Liver (tissue), 9 donors: ENCODE results near the gene RNF149. TPM values are rescaled to one million over a fixed set of nuclear protein-coding genes. Genes with fewer than 3 reads are reported as not detected.

Experiments
- DNase-seq: peaks from one replicate; pipeline ENCODE4 v3.0.0-alpha.2; 2017; ENCODE audit warnings: low spot score
- H3K27ac ChIP-seq, 2 donors: one replicate each; pipeline ENCODE4 v1.7.0; 2013; ENCODE audit warnings: inconsistent platforms in 2 of 2, low read length in 2 of 2, control low read depth in 1 of 2, low read depth in 1 of 2, mild to moderate bottlenecking in 1 of 2
- H3K27me3 ChIP-seq, 4 donors: one replicate each; pipeline versions ENCODE4 v1.6.1 to v1.7.0; 2013; ENCODE audit warnings: low read length in 3 of 4, inconsistent platforms in 1 of 4, mild to moderate bottlenecking in 1 of 4, moderate library complexity in 1 of 4; ENCODE audit not compliant: control insufficient read depth in 4 of 4, insufficient read depth in 4 of 4
- H3K36me3 ChIP-seq, 4 donors: one replicate each; pipeline versions ENCODE4 v1.6.1 to v1.7.0; 2013; ENCODE audit warnings: low read length in 3 of 4, mild to moderate bottlenecking in 3 of 4, low read depth in 1 of 4, moderate library complexity in 1 of 4; ENCODE audit not compliant: control insufficient read depth in 4 of 4, insufficient read depth in 3 of 4
- H3K4me1 ChIP-seq, 4 donors: one replicate each; pipeline versions ENCODE4 v1.6.1 to v1.7.0; 2013; ENCODE audit warnings: low read length in 3 of 4, mild to moderate bottlenecking in 3 of 4, moderate library complexity in 1 of 4; ENCODE audit not compliant: control insufficient read depth in 4 of 4, insufficient read depth in 4 of 4
- H3K4me3 ChIP-seq, 3 donors: one replicate each; pipeline versions ENCODE4 v1.6.1 to v1.7.0; 2013; ENCODE audit warnings: low read length in 3 of 3, control low read depth in 1 of 3, low read depth in 1 of 3, mild to moderate bottlenecking in 1 of 3
- H3K9ac ChIP-seq, 2 donors: one replicate each; pipeline ENCODE4 v1.7.0; 2013; ENCODE audit warnings: low read length in 2 of 2, mild to moderate bottlenecking in 2 of 2, moderate library complexity in 2 of 2, control low read depth in 1 of 2, low read depth in 1 of 2
- H3K9me3 ChIP-seq, 4 donors: one replicate each; pipeline versions ENCODE4 v1.6.1 to v1.7.0; 2013; ENCODE audit warnings: low read length in 3 of 4; ENCODE audit not compliant: control insufficient read depth in 4 of 4
- ATF3 ChIP-seq: IDR thresholded peaks from 2 replicates; pipeline ENCODE4 v1.6.1; 2016; ENCODE audit warnings: antibody characterized with exemption
- CTCF ChIP-seq: fragments of 150-350 bp; IDR thresholded peaks from 2 replicates; pipeline ENCODE4 v1.5.1; 2017; ENCODE audit warnings: improper control_type of control experiment, low read depth, low read length; ENCODE audit not compliant: missing input control
- EGR1 ChIP-seq, 2 donors: IDR thresholded peaks; 2 replicates each; pipeline ENCODE4 v1.6.1; 2016 to 2018; ENCODE audit warnings: antibody characterized with exemption in 2 of 2, low read depth in 2 of 2
- FOXA1 ChIP-seq: IDR thresholded peaks from 2 replicates; pipeline ENCODE4 v1.6.1; 2016; ENCODE audit warnings: antibody characterized with exemption
- FOXA2 ChIP-seq: IDR thresholded peaks from 2 replicates; pipeline ENCODE4 v1.6.1; 2016; ENCODE audit warnings: antibody characterized with exemption
- GABPA ChIP-seq, 2 donors: IDR thresholded peaks in 1 of 2; conservative IDR thresholded peaks in 1 of 2; 2 replicates each; pipeline ENCODE4 v1.6.1; 2016; ENCODE audit warnings: antibody characterized with exemption in 2 of 2, mild to moderate bottlenecking in 1 of 2, moderate library complexity in 1 of 2
- HNF4A ChIP-seq, 2 donors: conservative IDR thresholded peaks; 2 replicates each; pipeline ENCODE4 v1.6.1; 2016; ENCODE audit warnings: antibody characterized with exemption in 2 of 2, mild to moderate bottlenecking in 2 of 2
- HNF4G ChIP-seq: IDR thresholded peaks from 2 replicates; pipeline ENCODE4 v1.6.1; 2016; ENCODE audit warnings: antibody characterized with exemption
- JUND ChIP-seq, 2 donors: IDR thresholded peaks; 2 replicates each; pipeline ENCODE4 v1.6.1; 2016; ENCODE audit warnings: antibody characterized with exemption in 2 of 2
- MAX ChIP-seq: IDR thresholded peaks from 2 replicates; pipeline ENCODE4 v1.6.1; 2016; ENCODE audit warnings: antibody characterized with exemption
- NR2F2 ChIP-seq: IDR thresholded peaks from 2 replicates; pipeline ENCODE4 v1.6.1; 2016; ENCODE audit warnings: antibody characterized with exemption
- RAD21 ChIP-seq, 2 donors: IDR thresholded peaks; 2 replicates each; pipeline ENCODE4 v1.6.1; 2016; ENCODE audit warnings: antibody characterized with exemption in 2 of 2, mild to moderate bottlenecking in 2 of 2
- REST ChIP-seq: IDR thresholded peaks from 2 replicates; pipeline ENCODE4 v1.6.1; 2016; ENCODE audit warnings: antibody characterized with exemption, mild to moderate bottlenecking
- RXRA ChIP-seq, 2 donors: IDR thresholded peaks; 2 replicates each; pipeline ENCODE4 v1.6.1; 2017 to 2018; ENCODE audit warnings: antibody characterized with exemption in 2 of 2, mild to moderate bottlenecking in 1 of 2
- SP1 ChIP-seq: IDR thresholded peaks from 2 replicates; pipeline ENCODE4 v1.6.1; 2018; ENCODE audit warnings: antibody characterized with exemption, mild to moderate bottlenecking
- TAF1 ChIP-seq: conservative IDR thresholded peaks from 2 replicates; pipeline ENCODE4 v1.6.1; 2016; ENCODE audit warnings: antibody characterized with exemption, mild to moderate bottlenecking
- YY1 ChIP-seq: IDR thresholded peaks from 2 replicates; pipeline ENCODE4 v1.6.1; 2016; ENCODE audit warnings: antibody characterized with exemption, mild to moderate bottlenecking
- ZBTB33 ChIP-seq: IDR thresholded peaks from 2 replicates; pipeline ENCODE4 v1.6.1; 2016; ENCODE audit warnings: antibody characterized with exemption
- WGBS: extraction: QIAGEN DNeasy Blood & Tissue Kit; methylation state at CpG from one replicate; pipeline ENCODE4 v1.1.7; 2013; 5-methylcytosine and 5-hydroxymethylcytosine counted together
- polyA plus RNA-seq, 2 donors: library from polyadenylated mRNA; stranded (reverse) in 1 of 2; unstranded in 1 of 2; fragments of 200-250 nt in 1 of 2; fragments of >200 nt in 1 of 2; fragmentation: Nextera tagmentation in 1 of 2; extraction: Ambion mirVana in 1 of 2; gene quantifications; one replicate each; pipeline versions ENCODE4 v1.2.1 to v1.2.3, GENCODE V29; 2013 to 2015
- total RNA-seq, 2 donors: library from RNA; depleted of rRNA; stranded (reverse); fragments of >200 nt; gene quantifications; one replicate each; pipeline ENCODE4 v1.2.3, GENCODE V29; 2014
- donor health status: healthy.
- donor health status: healthy.
- donor health status: healthy.
- donor health status: healthy.
- donor health status: healthy.

Gene RNF149
- total RNA-seq: 10 to 100 TPM; 32.4 to 54.7 TPM
- 10 to 100 TPM; 14.1 to 25.8 TPM for polyA plus RNA-seq

GRCh38 chr2:101308432-101309210 is at the start of gene RNF149:
TSS of gene RNF149 (minus strand) at chr2:101308701. CDS start at chr2:101308588, 113 bp downstream.
- peak within 1 kb of the TSS; percentile 91 to 98 for H3K27ac ChIP-seq
- TF ChIP-seq EGR1 (IDR thresholded peaks at IDR 0.05; ENCODE audit: low read depth in 2 of 2) (peak in 1 of 2 donors; percentile 47), HNF4G (peak; percentile 20), ZBTB33 (no peak), MAX (peak; percentile 89), SP1 (peak; percentile 74), NR2F2 (no peak), JUND (IDR thresholded peaks at IDR 0.05) (no peak), YY1 (peak; percentile 33), REST (peak; percentile 64), HNF4A (conservative IDR thresholded peaks at IDR 0.05) (peak; percentile 80 to 88), TAF1 (no peak), ATF3 (no peak), RXRA (IDR thresholded peaks at IDR 0.05) (peak; percentile 9 to 39), RAD21 (IDR thresholded peaks at IDR 0.05) (peak; percentile 31 to 39), CTCF (peak; percentile 33), FOXA1 (peak; percentile 59), FOXA2 (no peak), GABPA (IDR thresholded peaks at IDR 0.05 in 1 of 2, conservative IDR thresholded peaks at IDR 0.05 in 1 of 2) (no peak)
- H3K4me3 ChIP-seq: peak within 1 kb of the TSS; percentile 79 to 93 (median 91)
- H3K9me3 ChIP-seq: no peaks in the 10 kb centered on the region
- H3K9ac ChIP-seq: peak within 1 kb of the TSS; percentile 98 to 100
- peaks cover 7 to 44% (median 18%) of the 10 kb centered on the region in 4 donors for H3K4me1 ChIP-seq
- DNase-seq: peak; percentile 96
- H3K27me3 ChIP-seq: no peaks in the 10 kb centered on the region
- H3K36me3 ChIP-seq: no peaks in the 10 kb centered on the region
- 3% methylated on average over 76 of the region's 76 CpGs for WGBS
